ENCODE results near the gene RNF186. TPM values are rescaled to one million over a fixed set of nuclear protein-coding genes. Genes with fewer than 3 reads are reported as not detected.
"Not testable (repeated sequence)": the region's sequence is repeated elsewhere in the genome, so short reads cannot be mapped to it uniquely, and the experiment has no call there.

Gene RNF186
- total RNA-seq, 1 donor from 2014 or later = not detected

DNA sequence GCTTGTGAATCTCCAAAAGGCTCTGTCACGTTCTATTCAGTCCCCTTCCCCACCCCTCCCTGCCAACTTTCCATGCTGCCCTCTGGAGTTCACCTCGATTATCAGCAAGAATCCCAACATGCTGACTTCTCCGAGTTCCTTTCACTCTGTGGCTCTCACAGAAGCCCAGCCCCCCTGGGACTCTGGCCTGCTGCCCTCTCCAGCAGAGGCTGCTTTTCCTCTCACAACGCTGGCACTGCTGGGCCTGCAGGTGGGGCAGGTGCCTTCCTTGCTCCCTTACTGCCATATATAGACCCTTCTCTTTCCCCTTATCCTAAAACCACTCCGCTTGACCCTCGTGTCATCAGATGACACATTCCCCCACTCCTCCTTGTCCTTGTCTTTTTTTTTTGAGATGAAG lies 10.2 kb upstream of the RNF186 start:
- DNase-seq (ENCODE audit: low spot score) = no peak

DNA sequence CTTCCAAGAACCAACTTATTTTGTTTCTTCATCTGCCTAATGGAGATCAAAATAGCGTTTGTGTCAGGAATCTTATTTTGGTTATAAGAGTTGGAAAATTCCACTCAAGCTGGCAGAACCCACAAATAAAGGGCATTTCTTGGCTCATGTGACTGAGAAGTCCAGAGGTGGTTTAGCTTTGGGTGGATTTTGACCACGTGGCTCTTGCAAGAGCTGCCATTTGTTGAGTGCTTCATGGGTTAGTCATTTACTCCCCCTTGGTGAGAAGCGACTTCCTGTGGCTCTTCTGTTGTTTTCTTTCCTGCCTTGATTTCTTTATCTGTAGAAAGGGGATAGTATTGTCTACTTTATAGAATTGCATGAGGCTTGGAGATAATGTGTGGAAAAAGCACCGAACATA lies 9.5 kb upstream of the RNF186 start:
- no peak for DNase-seq (ENCODE audit: low spot score)

DNA sequence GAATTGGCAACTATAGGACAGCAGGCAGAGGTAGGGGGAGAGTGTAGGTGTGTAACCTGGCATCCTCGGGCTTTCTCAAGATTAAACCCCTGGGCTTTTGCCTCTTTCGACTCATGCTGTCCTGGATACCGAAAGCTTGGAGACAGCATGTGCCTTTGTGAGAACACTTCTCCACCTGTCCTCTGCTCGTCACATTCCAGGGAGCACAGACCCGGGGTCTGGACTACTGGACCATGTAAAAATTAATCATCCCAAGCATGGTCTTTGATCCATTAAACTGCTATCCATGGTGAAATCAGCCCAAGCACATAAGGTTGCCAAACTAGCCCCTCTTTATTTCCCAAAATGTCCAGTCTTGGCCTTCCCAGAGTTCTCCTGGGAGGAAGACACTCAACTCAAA lies 9.0 kb upstream of the RNF186 start:
- DNase-seq (ENCODE audit: low spot score) = no peak

DNA sequence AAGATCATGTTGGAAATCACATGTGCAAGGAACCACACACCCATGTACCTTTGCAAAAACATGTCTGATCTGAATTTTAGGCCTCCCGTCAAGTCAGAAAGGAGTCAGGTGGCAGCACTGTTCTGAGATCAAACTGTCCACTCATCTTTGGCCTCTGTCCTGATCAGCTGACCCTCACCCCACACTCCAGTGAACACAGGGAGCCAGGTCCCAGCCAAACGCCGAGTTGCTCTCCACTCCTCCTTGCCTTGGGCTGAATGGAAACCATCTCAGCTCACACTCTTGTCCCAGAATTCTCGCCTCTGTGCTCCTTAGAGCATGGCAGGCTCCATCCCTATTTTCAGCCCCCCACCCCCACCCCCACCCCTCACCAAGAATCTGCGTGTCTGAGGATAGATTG lies 4.6 kb upstream of the RNF186 start:
- DNase-seq (ENCODE audit: low spot score) = no peak

DNA sequence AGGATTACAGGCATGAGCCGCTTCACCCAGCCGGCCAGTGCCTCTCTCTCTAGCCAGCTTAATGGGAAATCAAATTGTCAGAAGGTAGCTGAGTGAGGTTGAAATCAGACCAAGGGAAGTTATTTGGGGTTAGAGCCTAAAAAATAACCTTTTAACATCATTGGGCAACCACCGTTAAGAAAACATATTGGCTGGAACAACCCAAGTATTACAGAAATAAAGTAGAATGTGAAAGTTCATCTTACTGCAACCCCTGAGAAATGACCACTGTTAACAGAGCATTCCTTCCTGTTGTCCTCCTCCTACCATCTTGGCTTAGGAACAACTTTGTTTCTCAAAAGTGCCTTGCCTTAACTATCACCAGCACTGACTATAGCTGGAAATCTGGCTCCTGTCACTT lies 3.2 kb upstream of the RNF186 start:
- no peak for DNase-seq (ENCODE audit: low spot score)

DNA sequence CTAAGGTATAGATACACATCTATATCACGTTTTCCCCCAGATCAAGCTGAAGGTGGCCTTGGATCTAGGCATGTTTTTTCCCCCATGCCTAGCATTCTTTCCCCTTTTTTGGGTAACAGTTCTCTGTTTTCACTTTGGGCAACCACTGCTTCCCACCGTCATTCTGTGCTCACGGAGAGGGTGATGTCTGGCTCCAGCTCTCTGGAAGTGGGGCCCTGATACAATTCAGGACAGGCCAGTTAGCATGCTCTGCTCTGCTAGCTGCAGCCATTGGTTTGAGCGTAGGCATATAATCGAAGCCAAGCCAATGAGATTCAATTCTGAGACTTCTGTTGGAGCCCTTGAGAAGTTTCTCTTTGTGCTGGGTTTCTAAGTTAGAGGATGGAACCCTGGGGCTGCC lies 2.1 kb upstream of the RNF186 start:
- no peak for DNase-seq (ENCODE audit: low spot score)

DNA sequence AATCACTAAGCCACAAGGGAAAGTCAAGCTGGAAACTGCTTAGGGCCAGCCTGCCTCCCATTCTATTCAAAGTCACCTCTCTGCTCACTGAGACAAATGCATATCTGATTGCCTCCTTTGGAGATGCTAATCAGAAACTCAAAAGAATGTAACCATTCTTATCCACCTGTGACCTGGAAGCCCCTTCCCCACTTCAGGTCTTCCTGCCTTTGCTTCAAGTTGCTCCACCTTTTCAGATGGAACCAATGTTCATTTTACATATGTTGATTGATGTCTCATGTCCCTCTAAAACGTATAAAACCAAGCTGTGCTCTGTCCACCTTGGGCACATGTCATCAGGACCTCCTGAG lies 1.6 kb upstream of the RNF186 start:
- DNase-seq (ENCODE audit: low spot score) = not testable (repeated sequence)

DNA sequence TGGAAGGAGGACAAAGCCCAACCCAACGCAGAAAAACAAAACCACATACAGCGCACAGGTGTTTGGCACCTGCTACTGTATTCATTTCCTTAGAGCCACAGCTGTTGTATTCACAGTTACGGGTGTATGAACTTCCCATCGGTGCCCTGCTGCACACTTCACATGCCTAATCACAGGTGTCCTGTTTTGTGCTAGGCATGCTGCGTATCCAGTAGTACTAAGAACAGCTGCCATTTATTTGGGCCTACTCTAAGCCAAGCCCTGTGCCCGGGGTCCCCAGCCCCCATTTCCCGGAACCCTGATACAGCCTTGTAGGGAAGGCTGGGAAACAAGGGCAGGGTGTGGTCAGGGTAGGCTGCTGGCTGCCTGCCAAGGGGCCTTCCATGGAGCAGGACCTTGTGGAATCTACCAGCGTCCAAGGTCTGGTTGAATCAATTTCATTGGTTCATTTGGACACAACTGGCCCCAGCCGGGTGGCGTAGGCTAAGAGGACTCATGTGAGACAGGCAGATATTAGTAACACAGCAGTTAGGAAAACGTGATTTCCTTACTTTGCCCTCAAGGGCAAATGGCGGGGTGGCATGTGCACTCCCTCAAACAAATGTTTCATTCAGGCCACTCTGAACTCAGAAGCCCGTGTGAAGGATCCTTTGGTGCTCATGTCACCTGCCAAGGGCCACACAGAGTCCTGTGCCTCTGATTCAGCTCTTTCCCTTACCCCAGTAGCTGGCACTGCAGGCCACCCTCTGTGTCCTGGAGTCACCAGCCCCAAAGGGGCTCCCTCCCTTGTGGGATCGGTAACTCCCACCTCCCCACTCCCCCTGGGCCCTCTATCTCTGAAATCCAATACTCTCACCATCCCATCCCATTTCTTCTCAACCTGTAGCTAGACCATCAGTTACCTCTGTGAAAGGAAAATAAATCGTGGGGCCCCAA lies 986 bp upstream of the RNF186 start:
- DNase-seq (ENCODE audit: low spot score) = peak; percentile 89

DNA sequence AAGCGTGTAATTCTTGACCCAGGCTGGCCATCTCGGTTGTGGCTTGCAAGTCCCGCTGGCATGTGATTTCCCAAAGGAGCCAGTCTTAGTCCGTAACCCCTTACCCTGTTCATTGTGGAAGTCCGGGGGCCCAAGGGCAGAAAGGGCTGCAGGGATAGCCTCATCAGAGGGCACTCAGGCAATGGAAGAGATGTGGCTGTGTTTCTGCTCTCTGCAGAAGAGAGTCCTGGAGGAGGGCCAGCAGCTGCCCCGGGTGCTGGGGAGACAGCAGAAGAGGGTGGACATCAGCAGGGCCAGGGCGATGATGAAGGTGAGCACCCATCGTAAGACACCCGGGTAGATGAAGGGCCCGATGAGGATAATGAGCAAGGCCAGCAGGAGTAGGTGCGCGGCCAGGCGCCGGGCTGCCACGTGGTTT lies 830 bp downstream of the RNF186 start:
- no peak for DNase-seq (ENCODE audit: low spot score)

DNA sequence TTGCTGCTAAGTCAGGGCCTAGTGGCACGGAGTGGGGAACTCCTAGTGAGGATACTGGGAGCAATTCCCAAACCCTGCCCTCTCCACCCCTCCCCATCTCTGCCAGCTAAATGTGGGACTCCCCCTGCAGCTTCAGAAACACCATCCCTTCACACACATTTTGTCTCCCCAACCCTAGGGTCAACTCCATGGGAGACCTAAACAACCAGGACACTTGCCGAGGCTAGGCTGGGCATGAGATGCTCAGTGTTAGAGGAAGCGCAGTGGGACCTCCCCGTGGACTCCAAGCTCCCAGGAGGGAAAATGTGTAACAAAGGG lies 1.5 kb downstream of the RNF186 start:
- peak; percentile 49 for DNase-seq (ENCODE audit: low spot score)

DNA sequence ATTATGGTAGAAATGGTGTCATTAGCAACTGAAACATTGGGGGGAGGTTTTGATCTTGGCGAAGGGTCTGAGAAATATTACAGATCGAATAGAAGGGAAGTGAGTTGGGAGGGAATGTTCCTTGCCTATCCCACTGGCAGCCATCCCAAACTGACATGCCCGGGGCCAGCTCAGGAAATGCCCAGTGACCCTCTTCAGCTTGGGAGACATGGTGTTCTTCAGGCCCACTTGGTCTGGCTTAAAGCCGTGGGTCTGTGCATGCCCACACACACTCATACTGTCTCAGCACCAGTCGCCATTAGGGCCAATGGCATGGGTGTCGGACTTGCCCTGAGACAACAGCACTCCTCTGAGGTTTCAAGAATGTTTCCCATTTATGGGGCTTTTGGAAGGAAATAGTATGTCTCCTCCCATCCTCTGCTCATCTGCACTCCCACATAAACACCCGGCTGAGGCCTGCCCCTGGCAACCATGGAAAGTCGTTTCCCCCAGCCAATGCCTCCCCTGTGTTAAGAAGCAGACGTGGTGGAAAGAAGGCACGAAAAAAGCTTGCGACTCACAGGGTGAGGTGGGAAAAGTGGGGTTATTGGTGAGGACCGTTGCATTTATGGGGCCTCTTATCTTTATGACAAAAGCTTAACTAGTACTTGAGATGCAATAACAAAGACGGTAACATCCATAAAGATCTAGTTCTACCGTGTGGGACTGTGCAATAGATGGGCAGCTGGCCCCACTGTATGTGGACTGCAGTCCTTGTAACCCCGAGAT lies 2.0 kb downstream of the RNF186 start:
- DNase-seq (ENCODE audit: low spot score) = peak; percentile 78

DNA sequence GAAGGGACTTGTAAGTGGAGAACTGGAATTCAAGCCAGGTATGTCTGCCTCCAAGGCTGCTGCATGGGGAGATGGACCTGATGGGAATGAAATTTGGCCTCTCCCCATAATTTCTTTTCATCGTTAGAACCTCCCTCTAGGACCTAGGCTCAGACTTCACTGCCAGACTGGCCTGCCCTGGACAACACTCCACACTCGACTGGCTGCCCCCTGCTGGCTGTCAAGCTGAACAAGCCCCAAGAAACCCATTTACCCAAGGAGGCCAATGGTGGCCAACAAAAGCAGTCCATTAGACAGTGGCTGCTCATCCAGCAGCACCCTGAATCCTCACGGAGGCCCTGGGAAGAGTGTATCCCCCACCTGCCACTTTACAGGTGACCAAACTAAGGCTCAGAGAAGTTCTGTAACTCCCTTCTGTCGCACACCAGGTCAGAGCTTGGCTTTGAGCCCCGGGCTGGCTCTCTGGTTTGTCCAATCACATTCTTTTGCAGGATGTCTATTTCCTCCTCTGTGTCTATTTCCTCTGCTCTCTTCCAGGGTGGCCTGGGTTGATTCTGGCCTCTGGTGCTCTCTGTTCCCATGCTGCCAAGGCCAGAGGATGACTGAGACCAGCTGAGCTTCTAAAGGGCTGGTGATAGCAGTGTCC lies 3.8 kb downstream of the RNF186 start:
- DNase-seq (ENCODE audit: low spot score) = peak; percentile 78

DNA sequence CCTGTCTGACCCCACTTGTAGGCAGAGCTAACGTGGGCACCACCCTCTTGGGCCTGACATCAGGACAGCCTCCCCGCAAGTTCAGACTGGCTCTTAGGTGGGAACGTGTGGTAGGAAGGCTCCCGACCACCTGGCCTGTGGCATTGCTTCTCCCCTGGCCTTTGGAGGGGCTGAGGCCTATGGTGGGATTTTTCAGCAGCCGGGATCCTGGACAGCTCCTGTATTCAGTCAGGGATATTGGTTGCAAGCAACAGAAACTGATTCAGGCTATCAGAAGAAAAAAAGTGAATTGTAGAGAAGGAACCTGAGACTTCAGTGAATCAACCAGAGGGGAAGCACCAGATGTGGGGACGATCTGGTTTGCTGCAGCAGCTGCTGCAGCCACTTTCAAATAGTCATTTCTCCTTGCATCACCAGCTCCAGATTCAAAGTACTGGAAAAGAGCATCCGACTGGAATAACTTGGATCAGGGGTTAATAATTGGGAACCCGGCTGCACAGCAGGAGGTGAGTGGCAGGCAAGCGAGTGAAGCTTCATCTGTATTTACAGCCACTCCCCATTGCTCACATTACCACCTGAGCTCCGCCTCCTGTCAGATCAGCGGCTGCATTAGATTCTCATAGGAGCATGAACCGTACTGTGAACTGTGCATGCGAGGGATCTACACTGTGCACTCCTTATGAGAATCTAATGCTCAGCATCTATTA lies 5.9 kb downstream of the RNF186 start:
- DNase-seq (ENCODE audit: low spot score) = peak; percentile 39

DNA sequence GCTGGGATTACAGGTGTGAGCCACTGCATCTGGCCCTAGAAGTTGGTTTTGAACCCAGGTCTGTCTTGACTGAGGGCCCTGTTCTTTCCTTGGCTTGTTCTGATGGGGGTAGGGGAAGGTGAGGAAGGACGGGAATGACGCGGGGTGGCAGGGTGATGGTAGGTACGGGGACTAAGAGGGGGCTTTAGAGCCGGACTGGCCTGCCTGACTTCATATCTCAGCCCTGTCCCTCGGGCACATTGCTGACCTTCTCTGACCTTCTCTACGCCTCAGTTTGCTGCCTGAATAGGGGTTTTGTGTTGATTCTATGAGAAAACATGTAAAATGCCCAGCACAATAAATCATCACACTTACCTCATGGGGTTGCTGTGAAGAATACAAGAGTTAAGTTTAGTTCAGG lies 6.7 kb downstream of the RNF186 start:
- DNase-seq (ENCODE audit: low spot score) = no peak

DNA sequence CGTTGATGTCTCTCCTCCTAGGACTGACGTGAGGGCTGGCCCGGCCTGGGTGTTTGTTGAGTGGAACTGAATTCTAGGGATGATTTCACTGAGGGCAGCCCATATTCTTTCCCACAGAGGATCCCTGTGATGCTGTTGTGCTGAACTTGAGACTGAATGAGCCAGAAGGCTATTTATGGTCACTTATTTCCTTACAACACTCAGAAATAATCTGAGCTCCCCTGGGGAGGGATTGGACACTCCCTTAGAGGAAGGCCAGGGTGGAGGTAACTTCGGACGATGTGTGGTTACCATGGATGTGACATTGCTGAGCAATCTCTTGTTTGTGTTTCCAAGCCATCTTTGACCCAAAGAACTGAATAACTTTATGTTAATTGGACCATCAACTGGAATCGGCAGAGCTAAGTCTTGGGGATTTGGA lies 10.2 kb downstream of the RNF186 start:
- DNase-seq (ENCODE audit: low spot score) = no peak

DNA sequence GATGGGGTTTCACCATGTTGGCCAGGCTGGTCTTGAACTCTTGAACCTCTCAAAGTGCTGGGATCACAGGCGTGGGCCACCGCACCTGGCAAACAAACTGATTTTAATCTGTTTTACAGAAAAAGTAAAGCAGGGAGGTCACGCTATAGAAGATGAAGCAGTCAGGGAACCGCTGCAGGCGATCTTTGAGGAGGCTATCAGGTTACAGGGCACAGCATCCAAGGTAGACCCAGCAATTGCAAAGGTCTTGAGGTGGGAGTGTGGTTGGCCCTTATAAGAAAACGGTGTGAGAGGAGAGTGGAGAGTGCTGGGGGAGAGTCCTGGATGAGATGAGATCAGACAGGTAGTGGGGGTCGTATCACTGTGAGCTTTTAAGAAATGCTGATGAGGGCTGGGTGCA lies 12.8 kb downstream of the RNF186 start:
- no peak for DNase-seq (ENCODE audit: low spot score)

DNA sequence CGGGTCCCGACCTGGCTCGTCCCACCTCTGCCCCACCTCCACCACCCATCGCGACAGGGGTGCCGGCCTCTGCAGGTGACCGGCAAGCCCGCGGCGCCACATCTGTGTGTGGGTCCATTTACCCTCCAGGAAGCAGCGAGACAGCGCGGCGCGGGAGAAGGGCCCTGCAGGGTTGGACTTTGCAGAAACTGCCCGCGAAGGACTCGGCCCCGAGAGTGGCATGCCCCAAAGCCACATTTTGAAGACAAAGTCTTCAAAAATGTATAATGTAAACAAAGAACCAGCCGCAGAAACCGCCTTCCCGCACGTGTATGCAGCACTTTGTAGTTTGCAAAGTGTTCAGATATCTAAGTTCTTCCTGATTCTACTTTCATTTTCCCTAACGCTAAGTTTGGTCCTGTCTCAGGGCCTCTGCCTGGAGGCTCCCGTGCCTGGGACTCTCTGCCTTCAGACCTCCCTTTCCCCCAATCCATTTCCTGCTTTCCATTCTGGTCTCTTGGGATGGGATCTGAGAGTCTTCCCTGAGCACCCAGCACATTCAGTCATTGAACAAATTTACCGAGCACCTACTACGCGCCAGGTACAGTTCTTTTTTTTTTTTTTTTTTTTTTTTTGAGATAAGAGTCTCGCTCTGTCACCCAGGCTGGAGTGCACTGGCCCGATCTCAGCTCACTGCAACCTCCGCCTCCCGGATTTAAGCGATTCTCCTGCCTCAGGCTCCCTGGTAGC lies 14.8 kb downstream of the RNF186 start:
- DNase-seq (ENCODE audit: low spot score) = no peak

DNA sequence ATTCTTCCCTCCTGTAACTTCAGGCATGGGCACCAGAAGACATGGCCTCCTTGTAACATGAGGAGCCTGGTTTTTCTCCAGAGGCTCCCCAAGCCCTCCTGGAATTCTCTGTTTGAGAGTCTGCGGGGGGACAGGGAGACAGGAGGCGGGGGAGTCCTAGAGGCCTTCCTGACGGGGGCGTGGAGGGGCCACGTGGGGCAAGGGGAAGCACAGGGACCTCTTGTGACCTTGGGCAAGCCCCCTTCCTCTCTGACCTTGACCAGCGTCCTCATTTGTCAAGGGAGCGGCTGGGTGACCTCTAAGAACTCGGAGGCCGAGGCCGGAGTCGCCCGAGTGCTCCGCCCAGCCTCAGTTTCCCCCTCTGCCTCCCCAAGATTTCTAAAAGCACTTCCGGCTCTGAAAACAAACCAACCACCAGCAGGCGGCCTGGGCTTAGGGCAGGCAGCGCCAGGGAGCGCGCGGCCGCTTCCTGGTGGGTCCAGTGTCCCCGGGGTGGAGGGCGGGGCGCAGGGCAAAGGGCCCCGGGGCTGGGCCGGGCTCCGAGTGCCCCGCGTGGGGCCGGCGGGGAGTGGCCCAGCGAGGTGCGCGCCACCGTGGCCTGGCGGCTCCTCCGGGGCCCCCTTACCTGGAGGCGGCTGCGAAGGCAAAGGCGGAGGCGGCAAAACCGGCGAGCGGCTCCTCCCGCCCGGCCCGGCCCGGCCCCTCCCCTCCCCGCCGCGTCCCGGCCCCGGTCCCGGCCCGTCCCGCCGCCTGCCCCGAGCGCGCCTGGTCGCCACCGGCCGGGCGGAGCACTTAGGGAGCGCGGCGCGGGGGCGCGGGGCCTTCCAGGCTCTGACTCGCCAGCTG lies 15.6 kb downstream of the RNF186 start, which contains the start of gene TMCO4:
TSS of gene TMCO4 (minus strand) at position 687 of the 846 bp plus-strand sequence. CDS start 19,158 bp downstream, outside the sequence.
- DNase-seq (ENCODE audit: low spot score) = peak; percentile 91

DNA sequence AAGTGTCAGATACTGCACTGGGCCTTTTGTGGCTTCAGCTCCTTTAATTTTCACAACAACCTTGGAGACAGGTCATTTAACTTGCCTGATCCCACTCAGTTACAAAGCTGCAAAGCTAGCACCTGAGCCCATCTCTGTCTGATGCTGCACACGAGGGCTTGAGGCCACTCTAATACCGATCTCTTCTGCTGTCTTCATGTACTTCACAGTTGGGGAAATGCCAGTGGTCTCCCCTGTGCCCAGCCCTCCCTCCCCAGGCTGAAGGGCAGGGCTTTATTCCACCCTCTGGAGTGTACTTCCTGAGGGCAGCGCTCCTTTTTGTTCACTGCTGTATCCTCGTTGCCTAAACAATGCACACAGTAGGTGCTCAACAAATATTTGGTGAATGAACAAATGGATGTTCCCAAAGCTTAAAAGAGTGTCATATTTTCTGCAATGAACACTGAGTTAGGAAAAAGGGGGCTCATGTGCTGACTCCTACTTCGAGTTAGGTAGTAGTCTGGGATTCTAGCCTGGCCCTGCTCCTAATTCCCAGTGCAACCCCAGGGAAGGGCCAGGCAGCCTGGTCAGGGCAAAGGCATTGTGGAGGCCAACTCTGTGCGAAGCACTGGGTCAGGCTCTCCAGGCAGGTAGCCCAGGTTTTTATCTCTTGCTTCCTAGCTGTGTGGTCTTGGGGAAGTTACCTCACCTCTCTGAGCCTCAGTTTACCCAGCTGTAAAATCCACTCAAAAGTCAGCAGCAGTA lies 16.4 kb downstream of the RNF186 start:
- DNase-seq (ENCODE audit: low spot score) = no peak

Measured in mesenteric fat pad (tissue), 1 donor.